DOHH2 (cell line): ENCODE measurements around the gene MEP1A.
"Not testable (repeated sequence)": the region's sequence is repeated elsewhere in the genome, so short reads cannot be mapped to it uniquely, and the experiment has no call there.

Experiments
- H3F3A ChIP-seq: fragments of 200-600 bp; sonication (generic), shearing (Covaris generic); 2 replicates; pipeline ENCODE4 v1.6.0; 2016; ENCODE audit warnings: antibody characterized with exemption, mild to moderate bottlenecking; ENCODE audit not compliant: control insufficient read depth, insufficient read depth
- H3K27ac ChIP-seq: fragments of 200-600 bp; sonication (generic); 2 replicates; pipeline ENCODE4 v1.5.1; 2014; ENCODE audit warnings: low read depth, mild to moderate bottlenecking, low read length, moderate library complexity
- H3K27me3 ChIP-seq: fragments of 200-600 bp; sonication (generic); 2 replicates; pipeline ENCODE4 v1.6.1; 2014; ENCODE audit warnings: mild to moderate bottlenecking, low read length, mixed read lengths; ENCODE audit not compliant: control insufficient read depth
- H3K36me3 ChIP-seq: fragments of 200-600 bp; sonication (generic); 2 replicates; pipeline ENCODE4 v1.6.1; 2014; ENCODE audit warnings: mild to moderate bottlenecking, low read length, moderate library complexity, mixed read lengths; ENCODE audit not compliant: control insufficient read depth
- H3K4me1 ChIP-seq: fragments of 200-600 bp; sonication (generic); 2 replicates; pipeline ENCODE4 v1.6.1; 2014; ENCODE audit warnings: mild to moderate bottlenecking, low read length, mixed read lengths; ENCODE audit not compliant: control insufficient read depth
- H3K4me2 ChIP-seq: fragments of 200-600 bp; sonication (generic); 2 replicates; pipeline ENCODE4 v1.6.0; 2014; ENCODE audit warnings: mild to moderate bottlenecking, low read length, moderate library complexity
- H3K4me3 ChIP-seq: fragments of 200-600 bp; sonication (generic); 2 replicates; pipeline ENCODE4 v1.5.1; 2014; ENCODE audit warnings: mild to moderate bottlenecking, low read length, mixed read lengths
- H3K79me2 ChIP-seq: fragments of 200-600 bp; sonication (generic); 2 replicates; pipeline ENCODE4 v1.6.1; 2014; ENCODE audit warnings: mild to moderate bottlenecking, low read length, mixed read lengths; ENCODE audit not compliant: control insufficient read depth
- H3K9me2 ChIP-seq: fragments of 200-600 bp; sonication (generic); replicated peaks from 2 replicates; pipeline ENCODE4 v1.6.1; 2014; ENCODE audit warnings: mild to moderate bottlenecking, low read length, mixed read lengths; ENCODE audit not compliant: control insufficient read depth
- H3K9me3 ChIP-seq: fragments of 200-600 bp; sonication (generic); 2 replicates; pipeline ENCODE4 v1.6.1; 2014; ENCODE audit warnings: antibody characterized with exemption, low read length, mixed read lengths; ENCODE audit not compliant: control insufficient read depth, insufficient read depth
- H4K20me1 ChIP-seq: fragments of 200-600 bp; sonication (generic); 2 replicates; pipeline ENCODE4 v1.6.0; 2014; ENCODE audit warnings: low read depth, mild to moderate bottlenecking, antibody characterized with exemption, low read length, moderate library complexity; ENCODE audit not compliant: control insufficient read depth, insufficient read depth
- CTCF ChIP-seq: fragments of 200-600 bp; sonication (generic); IDR thresholded peaks from one replicate; pipeline ENCODE4 v1.5.1; 2014; ENCODE audit warnings: antibody characterized with exemption, mild to moderate bottlenecking, low read depth, low read length; ENCODE audit not compliant: poor library complexity, severe bottlenecking
- EZH2phosphoT487 ChIP-seq: fragments of 200-600 bp; sonication (generic); IDR thresholded peaks from 2 replicates; pipeline ENCODE4 v1.6.1; 2017; ENCODE audit warnings: borderline replicate concordance, mild to moderate bottlenecking, antibody characterized with exemption, low read length, moderate library complexity, mixed read lengths

The MEP1A gene

GRCh38 chr6:46793138-46793537 lies at the start of gene MEP1A:
TSS of gene MEP1A (plus strand) at chr6:46793389. CDS start at chr6:46793399, 10 bp downstream.
- no peaks in the 10 kb centered on the region for H3F3A ChIP-seq
- no peaks in the 10 kb centered on the region for H3K36me3 ChIP-seq
- H3K4me2 ChIP-seq = no peak within 1 kb of the TSS
- H4K20me1 ChIP-seq = no peaks in the 10 kb centered on the region
- H3K27ac ChIP-seq = no peak within 1 kb of the TSS
- no peaks in the 10 kb centered on the region for H3K27me3 ChIP-seq
- TF ChIP-seq CTCF = no peak
- no peak for TF ChIP-seq EZH2phosphoT487
- H3K4me1 ChIP-seq = no peaks in the 10 kb centered on the region
- H3K79me2 ChIP-seq = no peaks in the 10 kb centered on the region
- no peaks in the 10 kb centered on the region for H3K9me2 ChIP-seq
- no peaks in the 10 kb centered on the region for H3K9me3 ChIP-seq
- H3K4me3 ChIP-seq = no peak within 1 kb of the TSS

GRCh38 chr6:46743425-46744158 lies 49.6 kb upstream of the MEP1A start:
- H3K4me1 ChIP-seq = no peaks in the 10 kb centered on the region
- H3K27me3 ChIP-seq = no peaks in the 10 kb centered on the region
- H3K4me3 ChIP-seq = no peak overlapping the region
- H3K4me2 ChIP-seq = no peak overlapping the region
- no peaks in the 10 kb centered on the region for H3F3A ChIP-seq
- no peaks in the 10 kb centered on the region for H3K9me3 ChIP-seq
- H3K9me2 ChIP-seq = no peaks in the 10 kb centered on the region
- no peaks in the 10 kb centered on the region for H3K79me2 ChIP-seq
- H3K36me3 ChIP-seq = no peaks in the 10 kb centered on the region
- no peak for TF ChIP-seq CTCF
- TF ChIP-seq EZH2phosphoT487 = no peak
- H3K27ac ChIP-seq = no peak overlapping the region
- H4K20me1 ChIP-seq = no peaks in the 10 kb centered on the region

GRCh38 chr6:46744159-46744725 lies 48.9 kb upstream of the MEP1A start:
- not testable (repeated sequence) for H3K9me2 ChIP-seq, H3K27me3 ChIP-seq, H3K27ac ChIP-seq, H3K36me3 ChIP-seq, H4K20me1 ChIP-seq, H3K4me3 ChIP-seq, H3K4me2 ChIP-seq, H3F3A ChIP-seq, H3K9me3 ChIP-seq, H3K4me1 ChIP-seq, H3K79me2 ChIP-seq

GRCh38 chr6:46745973-46746372 lies 47.2 kb upstream of the MEP1A start:
- H3F3A ChIP-seq = no peaks in the 10 kb centered on the region

More at GRCh38 chr6:46745973-46746372, 47.2 kb upstream of the MEP1A start:
- Histone ChIP-seq H3K4me3 (no peak overlapping the region), H3K27me3 (no peaks in the 10 kb centered on the region), H3K9me3 (no peaks in the 10 kb centered on the region), H3K79me2 (no peaks in the 10 kb centered on the region), H3K27ac (no peak overlapping the region), H3K36me3 (no peaks in the 10 kb centered on the region), H3K9me2 (no peaks in the 10 kb centered on the region), H4K20me1 (no peaks in the 10 kb centered on the region), H3K4me2 (no peak overlapping the region), H3K4me1 (no peaks in the 10 kb centered on the region)
- TF ChIP-seq EZH2phosphoT487 = no peak
- TF ChIP-seq CTCF = no peak
